Activated CD4-positive, alpha-beta T cell treated with anti-CD3 and anti-CD28 coated beads, Interleukin-2, amount 10 ng/mL, durations not matched to agents 24 days and 14 days (primary cell): ENCODE data around the gene CD80. TPM values are rescaled to one million over a fixed set of nuclear protein-coding genes. Genes with fewer than 3 reads are reported as not detected.
A peak's percentile ranks its signal among the peaks of the same experiment; 100 is the strongest.
"Not testable (repeated sequence)": the region's sequence is repeated elsewhere in the genome, so short reads cannot be mapped to it uniquely, and the experiment has no call there.

Experiments used
- DNase-seq: peaks from one replicate; pipeline ENCODE4 v3.0.0; 2022
- H3K27ac Mint-ChIP-seq: one replicate; pipeline ENCODE4 v1.8.0; 2022; ENCODE audit warnings: mild to moderate bottlenecking, mixed read lengths
- H3K27me3 Mint-ChIP-seq: one replicate; pipeline ENCODE4 v1.8.0; 2022; ENCODE audit warnings: mixed read lengths
- H3K36me3 Mint-ChIP-seq: one replicate; pipeline ENCODE4 v1.8.0; 2022; ENCODE audit warnings: low read depth, mild to moderate bottlenecking, mixed read lengths
- H3K4me1 Mint-ChIP-seq: one replicate; pipeline ENCODE4 v1.8.0; 2021; ENCODE audit warnings: mixed read lengths
- H3K4me3 Mint-ChIP-seq: one replicate; pipeline ENCODE4 v1.8.0; 2022; ENCODE audit warnings: mild to moderate bottlenecking, moderate library complexity, mixed read lengths
- H3K9me3 Mint-ChIP-seq: one replicate; pipeline ENCODE4 v1.8.0; 2021; ENCODE audit warnings: mixed read lengths
- intact Hi-C: fragments of 100-400 bp; cut with micrococcal nuclease; formaldehyde crosslinking; loops from one replicate; pipeline ENCODE4 v1.15.1; 2023
- total RNA-seq: library from RNA; stranded (reverse); gene quantifications from 2 replicates; pipeline ENCODE4 v1.2.3, GENCODE V29; 2022

CD80 gene
- total RNA-seq, result 12.5 and 13.0 TPM in 2 replicates

GRCh38 chr3:119559441-119559963 lies at the start of gene CD80:
TSS of gene CD80 (minus strand) at chr3:119559614. CDS start at chr3:119557728, 1,886 bp downstream.
- Mint-ChIP-seq H3K36me3 (peaks cover 18% of the 10 kb centered on the region), H3K9me3 (no peaks in the 10 kb centered on the region), H3K4me1 (peaks cover 53% of the 10 kb centered on the region), H3K4me3 (peak within 1 kb of the TSS; percentile 80), H3K27me3 (no peaks in the 10 kb centered on the region), H3K27ac (peak within 1 kb of the TSS; percentile 77)
- peak; percentile 92 for DNase-seq
- intact Hi-C loops, result loop anchor here (1.0 to 10.0 kb wide), 9 partner anchors 51 to 675 kb away; partner anchors contain the start of genes GSK3B, TIMMDC1 and TMEM39A

GRCh38 chr3:119608405-119609000 lies 49.1 kb upstream of the CD80 start:
- Mint-ChIP-seq H3K36me3 (no peaks in the 10 kb centered on the region), H3K27me3 (peaks cover 24% of the 10 kb centered on the region), H3K4me3 (no peak overlapping the region), H3K27ac (no peak overlapping the region), H3K9me3 (peaks cover 5% of the 10 kb centered on the region), H3K4me1 (peaks cover 4% of the 10 kb centered on the region)
- no peak for DNase-seq
- intact Hi-C loops, result no loop called here

- DNase-seq, result no peak
- Mint-ChIP-seq H3K36me3 (no peaks in the 10 kb centered on the region), H3K27me3 (peaks cover 17% of the 10 kb centered on the region), H3K27ac (no peak overlapping the region), H3K4me3 (no peak overlapping the region), H3K9me3 (no peaks in the 10 kb centered on the region), H3K4me1 (peaks cover 11% of the 10 kb centered on the region)
- intact Hi-C loops, result loop anchor here (2.0 kb wide), 1 partner anchor 34 kb away; no protein-coding TSS in a partner anchor
These were observed 45.5 kb upstream of the CD80 start for GRCh38 chr3:119604878-119605277.

GRCh38 chr3:119602676-119603075 lies 43.3 kb upstream of the CD80 start:
- DNase-seq, result no peak
- Mint-ChIP-seq H3K4me1 (peaks cover 22% of the 10 kb centered on the region), H3K27me3 (peaks cover 1% of the 10 kb centered on the region), H3K4me3 (no peak overlapping the region), H3K36me3 (no peaks in the 10 kb centered on the region), H3K27ac (no peak overlapping the region), H3K9me3 (no peaks in the 10 kb centered on the region)
- intact Hi-C loops, result no loop called here

- Mint-ChIP-seq H3K27ac (peak overlapping the region; percentile 77), H3K4me3 (no peak overlapping the region), H3K27me3 (no peaks in the 10 kb centered on the region), H3K4me1 (peaks cover 27% of the 10 kb centered on the region), H3K9me3 (no peaks in the 10 kb centered on the region), H3K36me3 (no peaks in the 10 kb centered on the region)
- intact Hi-C loops, result loop anchor here (2.0 kb wide), 2 partner anchors 20 to 76 kb away; partner anchors contain the start of gene COX17
- DNase-seq, result no peak
These were observed 41.7 kb upstream of the CD80 start for GRCh38 chr3:119601154-119601553.

GRCh38 chr3:119600732-119601131 lies 41.3 kb upstream of the CD80 start:
- H3K27ac Mint-ChIP-seq, result peak overlapping the region; percentile 77
- H3K4me1 Mint-ChIP-seq, result peaks cover 31% of the 10 kb centered on the region
- H3K27me3 Mint-ChIP-seq, result no peaks in the 10 kb centered on the region
- H3K36me3 Mint-ChIP-seq, result no peaks in the 10 kb centered on the region
- H3K4me3 Mint-ChIP-seq, result no peak overlapping the region
- H3K9me3 Mint-ChIP-seq, result no peaks in the 10 kb centered on the region
- intact Hi-C loops, result loop anchor here (2.0 kb wide), 2 partner anchors 20 to 76 kb away; partner anchors contain the start of gene COX17
- DNase-seq, result peak; percentile 69

- no peaks in the 10 kb centered on the region for H3K9me3 Mint-ChIP-seq
- no peak for DNase-seq
- intact Hi-C loops, result loop anchor here (2.0 kb wide), 2 partner anchors 19 to 77 kb away; partner anchors contain the start of gene COX17
- H3K27me3 Mint-ChIP-seq, result no peaks in the 10 kb centered on the region
- no peak overlapping the region for H3K4me3 Mint-ChIP-seq
- H3K4me1 Mint-ChIP-seq, result peaks cover 29% of the 10 kb centered on the region
- no peaks in the 10 kb centered on the region for H3K36me3 Mint-ChIP-seq
- H3K27ac Mint-ChIP-seq, result no peak overlapping the region
These were observed 40.3 kb upstream of the CD80 start for GRCh38 chr3:119599558-119600174.

GRCh38 chr3:119598410-119599098 lies 39.1 kb upstream of the CD80 start:
- intact Hi-C loops, result no loop called here
- H3K4me3 Mint-ChIP-seq, result no peak overlapping the region
- no peak for DNase-seq
- no peaks in the 10 kb centered on the region for H3K36me3 Mint-ChIP-seq
- peaks cover 29% of the 10 kb centered on the region for H3K4me1 Mint-ChIP-seq
- no peaks in the 10 kb centered on the region for H3K27me3 Mint-ChIP-seq
- H3K27ac Mint-ChIP-seq, result peak overlapping the region; percentile 34
- H3K9me3 Mint-ChIP-seq, result no peaks in the 10 kb centered on the region

GRCh38 chr3:119597548-119598288 lies 38.3 kb upstream of the CD80 start, which contains the start of gene PLA1A:
TSS of gene PLA1A (plus strand) at chr3:119597885. CDS start at chr3:119597914, 29 bp downstream.
- Mint-ChIP-seq H3K27ac (peak within 1 kb of the TSS; percentile 34), H3K4me1 (peaks cover 29% of the 10 kb centered on the region), H3K27me3 (peaks cover under 1% of the 10 kb centered on the region), H3K4me3 (no peak within 1 kb of the TSS), H3K9me3 (no peaks in the 10 kb centered on the region), H3K36me3 (no peaks in the 10 kb centered on the region)
- DNase-seq, result no peak
- intact Hi-C loops, result no loop called here

- Mint-ChIP-seq H3K4me3 (no peak overlapping the region), H3K36me3 (no peaks in the 10 kb centered on the region), H3K9me3 (no peaks in the 10 kb centered on the region), H3K4me1 (peaks cover 28% of the 10 kb centered on the region), H3K27ac (no peak overlapping the region), H3K27me3 (peaks cover 2% of the 10 kb centered on the region)
- DNase-seq, result no peak
- intact Hi-C loops, result no loop called here
These were observed 37.0 kb upstream of the CD80 start for GRCh38 chr3:119596398-119596797.

GRCh38 chr3:119595639-119596334 lies 36.4 kb upstream of the CD80 start:
- DNase-seq, result no peak
- Mint-ChIP-seq H3K4me1 (peaks cover 25% of the 10 kb centered on the region), H3K36me3 (no peaks in the 10 kb centered on the region), H3K4me3 (no peak overlapping the region), H3K27ac (no peak overlapping the region), H3K9me3 (no peaks in the 10 kb centered on the region), H3K27me3 (peaks cover 2% of the 10 kb centered on the region)
- intact Hi-C loops, result no loop called here

- H3K4me3 Mint-ChIP-seq, H3K27me3 Mint-ChIP-seq, intact Hi-C loops, H3K27ac Mint-ChIP-seq, H3K36me3 Mint-ChIP-seq, H3K9me3 Mint-ChIP-seq, DNase-seq: not testable (repeated sequence)
- H3K4me1 Mint-ChIP-seq, result peaks cover 22% of the 10 kb centered on the region
These were observed 35.5 kb upstream of the CD80 start for GRCh38 chr3:119594929-119595328.

GRCh38 chr3:119594066-119594465 lies 34.7 kb upstream of the CD80 start:
- intact Hi-C loops, result no loop called here
- Mint-ChIP-seq H3K4me1 (peaks cover 19% of the 10 kb centered on the region), H3K9me3 (peaks cover 8% of the 10 kb centered on the region), H3K27ac (no peak overlapping the region), H3K27me3 (peaks cover 3% of the 10 kb centered on the region), H3K36me3 (peaks cover 2% of the 10 kb centered on the region), H3K4me3 (no peak overlapping the region)
- DNase-seq, result no peak
